Left renal cortex interstitium (tissue), 4 donors: ENCODE results near the gene SERPINA3. TPM values are rescaled to one million over a fixed set of nuclear protein-coding genes. Genes with fewer than 3 reads are reported as not detected.

ENCODE experiments used
- DNase-seq, 4 donors: peaks; one replicate each; pipeline ENCODE4 v3.0.0-alpha.2; 2013; ENCODE audit warnings: low read depth in 4 of 4, low spot score in 2 of 4, missing footprints in 1 of 4
- polyA plus RNA-seq, 4 donors: library from polyadenylated mRNA; unstranded; fragments of 120-200 nt; gene quantifications; one replicate each; pipeline ENCODE4 v1.2.1, GENCODE V29; 2013; ENCODE audit not compliant: insufficient read length in 4 of 4

SERPINA3 gene
- polyA plus RNA-seq, 4 donors, result 0.21 to 1.2 (median 0.48) TPM; not detected in 1

GRCh38 chr14:94612580-94613554 lies 676 bp downstream of the SERPINA3 start:
- no peak for DNase-seq

- no peak for DNase-seq
These were observed 1.8 kb downstream of the SERPINA3 start for GRCh38 chr14:94613720-94614644.

GRCh38 chr14:94614802-94615201 lies 2.6 kb downstream of the SERPINA3 start:
- no peak for DNase-seq

- no peak for DNase-seq
These were observed 3.1 kb downstream of the SERPINA3 start for GRCh38 chr14:94615254-94615653.

GRCh38 chr14:94615823-94616570 lies 3.8 kb downstream of the SERPINA3 start:
- DNase-seq, result no peak

- no peak for DNase-seq
These were observed 5.3 kb downstream of the SERPINA3 start for GRCh38 chr14:94617366-94617941.

GRCh38 chr14:94617988-94618822 lies 6.0 kb downstream of the SERPINA3 start:
- DNase-seq, result no peak

- DNase-seq, result no peak
These were observed 7.1 kb downstream of the SERPINA3 start for GRCh38 chr14:94619297-94619696.

GRCh38 chr14:94620597-94620996 lies 8.4 kb downstream of the SERPINA3 start:
- DNase-seq, result no peak

GRCh38 chr14:94621358-94622134 lies 9.4 kb downstream of the SERPINA3 start:
- DNase-seq, result no peak

GRCh38 chr14:94622653-94623421 lies 10.6 kb downstream of the SERPINA3 start:
- no peak for DNase-seq

GRCh38 chr14:94623422-94623809 lies 11.2 kb downstream of the SERPINA3 start:
- DNase-seq, result no peak

GRCh38 chr14:94623856-94624499 lies 11.8 kb downstream of the SERPINA3 start:
- DNase-seq, result no peak

- DNase-seq, result no peak
These were observed 12.6 kb downstream of the SERPINA3 start for GRCh38 chr14:94624537-94625352.

- no peak for DNase-seq
These were observed 13.1 kb downstream of the SERPINA3 start for GRCh38 chr14:94625353-94625635.

- DNase-seq, result no peak
These were observed 16.4 kb downstream of the SERPINA3 start for GRCh38 chr14:94628578-94628977.

GRCh38 chr14:94630396-94630795 lies 18.2 kb downstream of the SERPINA3 start:
- no peak for DNase-seq
